Measurements from ENCODE around the gene CPSF3. TPM values are rescaled to one million over a fixed set of nuclear protein-coding genes. Genes with fewer than 3 reads are reported as not detected.
"Not testable (repeated sequence)": the region's sequence is repeated elsewhere in the genome, so short reads cannot be mapped to it uniquely, and the experiment has no call there.

CPSF3 gene
- total RNA-seq, 2 experiments from 2014 or later = 46.9 to 58.2 TPM

- CTCF ChIA-PET = interaction anchor here (0.5 kb wide), 1 partner anchor 106 kb away, joined by 3 read pairs; no protein-coding TSS in a partner anchor
- Mint-ChIP-seq H3K36me3 (ENCODE audit: low read depth) (no peaks in the 10 kb centered on the region), H3K4me1 (no peaks in the 10 kb centered on the region), H3K27me3 (no peaks in the 10 kb centered on the region), H3K9me3 (no peaks in the 10 kb centered on the region), H3K4me3 (no peak overlapping the region), H3K27ac (no peak overlapping the region)
- POLR2A ChIA-PET = no interaction called here
- no peak for DNase-seq
Measured at GRCh38 chr2:9388950-9389911, 34.2 kb upstream of the CPSF3 start.

DNA sequence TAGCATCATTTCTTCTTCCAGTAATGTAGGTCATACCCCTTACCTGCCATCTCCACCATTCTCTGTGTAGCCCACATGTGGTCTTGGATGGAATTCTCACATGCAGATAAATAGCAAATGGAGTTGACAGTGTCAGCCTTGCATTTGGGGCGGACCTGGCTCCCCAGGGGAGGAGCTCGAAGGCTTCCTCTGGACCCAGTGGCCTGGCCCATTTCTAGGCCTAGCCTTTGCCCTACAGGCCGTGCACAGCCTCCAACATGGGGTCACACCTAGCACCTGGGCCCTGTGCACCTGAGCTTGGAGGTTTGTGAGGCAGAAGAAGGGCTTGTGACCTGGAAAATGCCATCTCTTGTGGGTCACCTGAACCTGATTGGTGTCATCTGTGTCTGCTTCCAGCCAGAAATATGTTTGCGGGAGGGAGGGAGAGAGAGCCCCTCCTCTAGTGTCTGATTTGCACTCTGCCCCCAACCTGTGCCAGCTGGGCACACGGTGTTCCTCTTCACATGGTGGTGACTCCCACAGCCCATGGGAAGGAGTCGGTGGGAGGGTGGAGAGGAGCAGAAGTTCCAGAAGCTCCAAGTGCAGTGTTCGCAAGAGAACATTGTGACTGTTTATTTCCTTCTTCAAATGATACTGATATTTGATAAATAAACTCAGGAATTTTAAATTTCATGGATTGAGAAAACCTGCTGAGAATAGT, 33.2 kb upstream of the CPSF3 start:
- POLR2A ChIA-PET = no interaction called here

GRCh38 chr2:9390991-9391390, 32.5 kb upstream of the CPSF3 start:
- no peaks in the 10 kb centered on the region for H3K9me3 Mint-ChIP-seq
- H3K4me3 Mint-ChIP-seq = no peak overlapping the region
- POLR2A ChIA-PET = no interaction called here
- no peaks in the 10 kb centered on the region for H3K27me3 Mint-ChIP-seq
- H3K36me3 Mint-ChIP-seq (ENCODE audit: low read depth) = no peaks in the 10 kb centered on the region
- DNase-seq = no peak
- no peak overlapping the region for H3K27ac Mint-ChIP-seq
- no peaks in the 10 kb centered on the region for H3K4me1 Mint-ChIP-seq
- CTCF ChIA-PET = interaction anchor here (0.6 kb wide), 1 partner anchor 54 kb away, joined by 3 read pairs; no protein-coding TSS in a partner anchor

More for the DNA sequence above, 33.2 kb upstream of the CPSF3 start:
- Mint-ChIP-seq H3K4me1 (no peaks in the 10 kb centered on the region), H3K4me3 (no peak overlapping the region), H3K36me3 (ENCODE audit: low read depth) (no peaks in the 10 kb centered on the region), H3K9me3 (no peaks in the 10 kb centered on the region), H3K27me3 (no peaks in the 10 kb centered on the region), H3K27ac (no peak overlapping the region)
- CTCF ChIA-PET = interaction anchor here (0.5 to 0.6 kb wide), 2 partner anchors 105 to 215 kb away, joined by 3 read pairs; no protein-coding TSS in a partner anchor
- no peak for DNase-seq

DNA sequence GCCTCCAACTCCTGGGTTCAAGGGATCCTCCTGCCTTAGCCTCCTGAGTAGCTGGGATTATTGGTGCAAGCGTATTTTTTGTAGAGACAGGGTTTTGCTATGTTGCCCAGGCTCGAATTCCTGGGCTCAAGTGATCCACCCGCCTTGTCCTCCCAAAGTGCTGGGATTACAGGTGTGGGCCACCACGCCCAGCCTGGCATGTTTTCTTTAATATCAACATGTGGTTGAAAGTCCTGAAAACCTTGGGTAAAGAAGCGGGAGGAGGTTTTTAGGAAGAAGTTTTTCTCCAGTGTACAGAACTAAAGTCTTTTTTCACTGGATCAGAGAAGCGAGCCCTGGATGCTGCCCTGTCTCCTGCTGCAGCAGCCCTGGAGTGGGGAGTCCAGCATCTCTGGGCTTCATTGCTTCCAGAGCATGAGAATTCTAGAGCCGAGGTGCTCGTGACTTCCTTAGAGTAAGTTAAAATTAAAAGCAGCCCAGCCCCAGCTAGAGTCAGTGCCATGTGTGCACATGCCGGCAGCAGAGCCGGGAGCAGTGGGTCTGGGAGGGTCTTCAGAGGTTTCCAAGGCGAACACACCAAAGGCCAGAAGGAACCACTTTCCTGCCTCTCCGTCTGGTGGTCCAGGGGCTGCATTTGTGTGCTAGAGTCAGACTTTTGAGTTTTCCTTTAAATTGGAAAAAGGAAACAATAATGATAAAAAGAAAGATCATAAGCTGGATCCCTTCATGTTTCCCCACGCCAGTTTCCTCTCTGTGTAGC, 31.3 kb upstream of the CPSF3 start:
- Mint-ChIP-seq H3K9me3 (no peaks in the 10 kb centered on the region), H3K4me3 (no peak overlapping the region), H3K27ac (no peak overlapping the region), H3K27me3 (no peaks in the 10 kb centered on the region), H3K36me3 (ENCODE audit: low read depth) (no peaks in the 10 kb centered on the region), H3K4me1 (no peaks in the 10 kb centered on the region)
- CTCF ChIA-PET = interaction anchor here (1.0 kb wide), 1 partner anchor 10 kb away, joined by 4 read pairs; no protein-coding TSS in a partner anchor
- POLR2A ChIA-PET = interaction anchor here (0.6 kb wide), 1 partner anchor 313 kb away, joined by 3 read pairs; no protein-coding TSS in a partner anchor
- no peak for DNase-seq

DNA sequence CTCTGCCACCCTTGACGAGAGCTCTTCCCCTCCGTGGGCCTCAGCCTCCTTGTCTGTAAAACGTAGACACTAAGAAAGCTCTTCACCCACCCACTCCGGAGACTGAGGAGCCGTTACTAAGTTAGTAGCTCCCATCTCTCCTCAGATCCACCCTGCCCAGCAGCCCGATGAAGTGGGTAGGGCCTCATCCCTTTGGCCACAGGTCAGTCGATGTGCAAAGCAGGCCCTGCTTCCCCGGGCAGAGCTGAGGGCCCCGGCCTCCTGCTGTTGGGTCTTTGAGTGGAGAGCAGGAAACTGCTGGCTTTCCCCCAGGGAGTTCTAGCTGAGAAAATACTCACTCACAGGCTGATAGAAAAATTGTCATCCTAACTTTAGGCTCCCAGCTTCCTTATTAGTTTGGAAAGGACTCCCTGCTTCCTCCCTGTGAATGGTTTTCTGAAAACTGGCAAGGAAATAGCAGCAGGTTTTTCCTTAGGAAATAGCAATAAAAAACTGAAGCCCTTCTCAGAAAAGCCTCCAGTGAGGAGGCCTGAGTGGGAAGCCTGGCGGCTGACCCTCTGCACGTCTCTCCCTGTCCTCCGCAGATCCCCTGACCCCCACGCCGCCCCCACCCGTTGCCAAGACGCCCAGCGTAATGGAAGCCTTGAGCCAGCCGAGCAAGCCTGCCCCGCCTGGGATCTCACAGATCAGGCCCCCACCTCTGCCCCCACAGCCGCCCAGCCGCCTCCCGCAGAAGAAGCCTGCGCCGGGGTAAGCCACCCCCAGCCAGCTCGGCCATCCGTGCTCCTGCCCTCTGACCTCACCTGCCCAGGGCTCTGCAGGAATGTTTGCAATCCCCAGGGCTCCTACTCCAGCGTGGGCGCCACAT, 30.3 kb upstream of the CPSF3 start:
- H3K4me1 Mint-ChIP-seq = no peaks in the 10 kb centered on the region
- DNase-seq = no peak
- no peaks in the 10 kb centered on the region for H3K9me3 Mint-ChIP-seq
- H3K27me3 Mint-ChIP-seq = no peaks in the 10 kb centered on the region
- no peak overlapping the region for H3K27ac Mint-ChIP-seq
- no peak overlapping the region for H3K4me3 Mint-ChIP-seq
- ChIA-PET POLR2A (interaction anchor here (0.6 kb wide), 1 partner anchor 312 kb away, joined by 3 read pairs; no protein-coding TSS in a partner anchor), CTCF (interaction anchor here (1.0 kb wide), 1 partner anchor 9 kb away, joined by 4 read pairs; no protein-coding TSS in a partner anchor)
- no peaks in the 10 kb centered on the region for H3K36me3 Mint-ChIP-seq (ENCODE audit: low read depth)

- Mint-ChIP-seq H3K4me3 (no peak overlapping the region), H3K4me1 (no peaks in the 10 kb centered on the region), H3K27me3 (peaks cover 1% of the 10 kb centered on the region), H3K9me3 (no peaks in the 10 kb centered on the region), H3K36me3 (ENCODE audit: low read depth) (no peaks in the 10 kb centered on the region), H3K27ac (no peak overlapping the region)
- POLR2A ChIA-PET = no interaction called here
- CTCF ChIA-PET = interaction anchor here (0.5 to 1.4 kb wide), 2 partner anchors 10 to 173 kb away, joined by 3 read pairs; no protein-coding TSS in a partner anchor
- no peak for DNase-seq
Measured at GRCh38 chr2:9394816-9395215, 28.6 kb upstream of the CPSF3 start.

DNA sequence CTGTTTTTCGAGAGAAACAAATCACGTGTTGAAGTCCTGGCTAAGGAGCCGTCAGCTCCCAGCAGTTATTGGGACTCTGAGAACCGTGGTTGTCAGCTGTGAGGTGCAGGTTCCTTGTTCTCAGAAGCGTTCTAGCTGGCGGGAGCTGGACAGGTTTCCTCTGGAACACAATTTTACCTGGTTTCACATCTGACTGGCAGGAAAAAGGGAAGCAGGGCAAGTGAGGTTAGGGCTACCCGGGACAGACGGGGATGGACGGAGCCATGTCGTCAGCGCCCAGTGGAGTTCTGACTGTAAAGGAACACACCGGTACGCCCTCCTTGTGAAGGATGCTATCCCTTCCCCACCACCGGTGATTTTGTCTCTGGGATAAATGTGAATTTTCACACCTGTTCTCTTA, 26.3 kb upstream of the CPSF3 start:
- Mint-ChIP-seq H3K27me3 (peaks cover 1% of the 10 kb centered on the region), H3K36me3 (ENCODE audit: low read depth) (no peaks in the 10 kb centered on the region), H3K4me3 (no peak overlapping the region), H3K27ac (no peak overlapping the region), H3K9me3 (no peaks in the 10 kb centered on the region), H3K4me1 (peaks cover 4% of the 10 kb centered on the region)
- no peak for DNase-seq
- CTCF ChIA-PET = no interaction called here
- POLR2A ChIA-PET = no interaction called here

GRCh38 chr2:9398251-9398650, 25.2 kb upstream of the CPSF3 start:
- H3K4me1 Mint-ChIP-seq; H3K27me3 Mint-ChIP-seq; DNase-seq; H3K36me3 Mint-ChIP-seq (ENCODE audit: low read depth); POLR2A ChIA-PET; CTCF ChIA-PET; H3K4me3 Mint-ChIP-seq; H3K27ac Mint-ChIP-seq; H3K9me3 Mint-ChIP-seq: not testable (repeated sequence)

- H3K9me3 Mint-ChIP-seq = no peaks in the 10 kb centered on the region
Measured at GRCh38 chr2:9398881-9399780, 24.3 kb upstream of the CPSF3 start.

GRCh38 chr2:9400268-9401058, 23.0 kb upstream of the CPSF3 start:
- Mint-ChIP-seq H3K4me3 (no peak overlapping the region), H3K9me3 (no peaks in the 10 kb centered on the region), H3K4me1 (peaks cover 4% of the 10 kb centered on the region), H3K27me3 (peaks cover 1% of the 10 kb centered on the region), H3K27ac (no peak overlapping the region), H3K36me3 (ENCODE audit: low read depth) (peaks cover 7% of the 10 kb centered on the region)
- no peak for DNase-seq
- POLR2A ChIA-PET = no interaction called here
- CTCF ChIA-PET = interaction anchor here (0.6 kb wide), 2 partner anchors 238 to 648 kb away, joined by 3 to 4 read pairs; no protein-coding TSS in a partner anchor

More at GRCh38 chr2:9398881-9399780, 24.3 kb upstream of the CPSF3 start:
- Mint-ChIP-seq H3K4me3 (no peak overlapping the region), H3K27me3 (peaks cover 1% of the 10 kb centered on the region), H3K36me3 (ENCODE audit: low read depth) (peaks cover 5% of the 10 kb centered on the region), H3K4me1 (peaks cover 4% of the 10 kb centered on the region), H3K27ac (no peak overlapping the region)
- CTCF ChIA-PET = no interaction called here
- POLR2A ChIA-PET = no interaction called here
- DNase-seq = no peak

All from activated CD4-positive, alpha-beta T cell treated with anti-CD3 and anti-CD28 coated beads, Interleukin-2, amount 10 ng/mL, durations not matched to agents 7 days and 5 days (primary cell).